Activated naive CD4-positive, alpha-beta T cell treated with Interleukin-2 at 50 U/mL for 16 hours (primary cell): Measurements from ENCODE around the gene TYW5.

Source experiments
- DNase-seq: peaks from one replicate; pipeline ENCODE4 v3.0.0-alpha.2; 2020

The TYW5 gene

GRCh38 chr2:199955339-199956061 lies at the start of gene TYW5, which contains the start of gene MAIP1:
Gene TYW5 (minus strand): TSS chr2:199955491. CDS start chr2:199955470, 21 bp downstream.
Gene MAIP1 (plus strand): TSS chr2:199955582. CDS start chr2:199955799, 217 bp downstream.
- DNase-seq, result peak; percentile 83

- no peak for DNase-seq
These were observed 48.2 kb upstream of the TYW5 start for GRCh38 chr2:200003444-200003843.

- no peak for DNase-seq
These were observed 45.3 kb upstream of the TYW5 start for GRCh38 chr2:200000444-200001163.

- DNase-seq, result no peak
These were observed 43.9 kb upstream of the TYW5 start for GRCh38 chr2:199999166-199999565.

GRCh38 chr2:199997296-199997695 lies 42.0 kb upstream of the TYW5 start:
- DNase-seq, result no peak

- no peak for DNase-seq
These were observed 39.6 kb upstream of the TYW5 start for GRCh38 chr2:199994896-199995295.

- no peak for DNase-seq
These were observed 39.1 kb upstream of the TYW5 start for GRCh38 chr2:199994371-199994770.

- no peak for DNase-seq
These were observed 37.0 kb upstream of the TYW5 start for GRCh38 chr2:199992296-199992695.

GRCh38 chr2:199991691-199992090 lies 36.4 kb upstream of the TYW5 start:
- DNase-seq, result no peak

- no peak for DNase-seq
These were observed 34.5 kb upstream of the TYW5 start for GRCh38 chr2:199989822-199990221.

GRCh38 chr2:199988151-199988550 lies 32.9 kb upstream of the TYW5 start:
- DNase-seq, result no peak

GRCh38 chr2:199987586-199987985 lies 32.3 kb upstream of the TYW5 start:
- no peak for DNase-seq

- peak; percentile 51 for DNase-seq
These were observed 30.4 kb upstream of the TYW5 start for GRCh38 chr2:199985625-199986207.

GRCh38 chr2:199984755-199985154 lies 29.5 kb upstream of the TYW5 start:
- DNase-seq, result no peak

GRCh38 chr2:199984159-199984558 lies 28.9 kb upstream of the TYW5 start:
- DNase-seq, result no peak

- DNase-seq, result no peak
These were observed 28.2 kb upstream of the TYW5 start for GRCh38 chr2:199983534-199983933.

GRCh38 chr2:199982126-199982843 lies 27.0 kb upstream of the TYW5 start:
- no peak for DNase-seq

GRCh38 chr2:199979832-199980628 lies 24.7 kb upstream of the TYW5 start:
- DNase-seq, result peak; percentile 86

GRCh38 chr2:199979398-199979797 lies 24.1 kb upstream of the TYW5 start:
- DNase-seq, result no peak

GRCh38 chr2:199977984-199978415 lies 22.7 kb upstream of the TYW5 start:
- peak; percentile 31 for DNase-seq

- no peak for DNase-seq
These were observed 20.1 kb upstream of the TYW5 start for GRCh38 chr2:199975273-199975895.

GRCh38 chr2:199973703-199974102 lies 18.4 kb upstream of the TYW5 start:
- DNase-seq, result no peak
